Embryonic facial prominence (tissue), 1 donor: ENCODE results near the gene GNG12.

Source experiments
- DNase-seq: peaks from one replicate; pipeline ENCODE4 v3.0.0-alpha.2; 2016; ENCODE audit errors: extremely low spot score

Gene GNG12

GRCh38 chr1:67840449-67840848, 7.2 kb upstream of the GNG12 start:
- DNase-seq: no peak

DNA sequence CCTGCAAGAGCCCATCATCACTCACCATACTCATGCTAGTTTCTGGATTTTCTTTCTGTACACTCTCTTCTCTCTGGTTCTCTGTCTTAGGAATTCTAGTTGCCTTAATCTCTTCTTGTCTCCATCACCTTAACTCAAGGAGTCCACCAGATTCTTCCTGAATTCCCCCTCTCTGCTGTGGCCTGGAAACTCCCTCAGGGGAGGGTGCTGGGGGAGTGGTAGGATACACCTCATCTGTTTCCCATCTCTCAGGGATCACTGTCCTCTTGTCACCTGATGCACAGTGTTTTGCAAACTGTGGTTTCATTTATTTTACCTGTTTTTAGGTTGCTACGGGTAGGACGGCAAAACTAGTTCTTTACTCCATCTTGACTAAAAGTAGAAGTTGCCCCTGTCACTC, 6.6 kb upstream of the GNG12 start:
- DNase-seq: no peak

DNA sequence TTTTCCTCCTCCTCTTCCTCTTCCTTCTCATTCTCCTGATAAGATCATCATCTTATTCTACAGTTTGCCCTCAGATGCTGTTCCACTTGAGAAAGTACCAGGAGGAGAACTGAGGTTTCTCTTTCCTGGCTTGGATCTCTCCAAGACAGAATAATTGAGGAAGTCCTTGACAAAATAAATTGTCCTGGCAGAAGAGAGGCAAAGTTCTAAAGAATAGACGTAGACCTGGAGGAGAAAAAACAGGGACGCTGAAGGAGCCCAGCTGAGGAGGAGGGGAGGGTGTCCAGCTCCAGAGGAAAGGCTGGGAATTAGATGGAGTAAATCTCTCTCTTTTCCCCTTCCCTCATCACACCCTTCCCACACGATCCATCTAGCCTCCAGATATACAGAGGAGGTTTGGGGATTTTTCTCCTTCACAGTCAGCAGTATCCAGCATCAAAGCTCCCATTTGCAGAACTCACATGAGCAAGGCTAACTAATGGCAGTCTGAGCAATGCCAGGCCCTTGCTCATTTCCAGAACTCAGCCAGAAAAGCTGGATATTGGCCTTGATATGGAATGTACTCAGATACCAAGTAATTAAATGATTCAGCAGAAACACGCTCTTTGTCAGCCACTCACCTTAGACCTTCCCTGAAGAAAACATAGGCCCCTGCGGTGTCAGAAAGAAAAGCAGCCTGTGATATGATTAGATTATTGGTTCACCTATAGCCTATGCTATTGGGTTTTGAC, 5.1 kb upstream of the GNG12 start:
- no peak for DNase-seq

DNA sequence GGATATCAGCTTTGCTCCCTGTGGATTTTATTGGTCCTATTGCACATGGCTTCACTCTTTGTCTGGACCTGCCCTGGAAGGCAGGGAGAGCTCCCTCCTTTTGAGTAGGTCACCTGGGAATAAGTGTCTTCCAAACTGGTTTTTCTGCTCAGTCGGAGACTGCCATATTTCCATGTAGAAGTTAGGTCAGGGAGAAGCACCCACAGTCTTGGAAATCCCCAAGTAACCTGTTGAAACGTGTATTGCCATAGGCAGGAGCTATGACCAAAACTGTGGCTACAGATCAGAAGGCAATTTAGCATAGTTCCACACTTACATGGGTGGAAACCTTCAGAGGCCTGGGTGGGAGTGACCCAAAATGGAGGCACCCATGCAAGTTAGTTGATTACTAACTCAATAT, 3.5 kb upstream of the GNG12 start:
- no peak for DNase-seq

DNA sequence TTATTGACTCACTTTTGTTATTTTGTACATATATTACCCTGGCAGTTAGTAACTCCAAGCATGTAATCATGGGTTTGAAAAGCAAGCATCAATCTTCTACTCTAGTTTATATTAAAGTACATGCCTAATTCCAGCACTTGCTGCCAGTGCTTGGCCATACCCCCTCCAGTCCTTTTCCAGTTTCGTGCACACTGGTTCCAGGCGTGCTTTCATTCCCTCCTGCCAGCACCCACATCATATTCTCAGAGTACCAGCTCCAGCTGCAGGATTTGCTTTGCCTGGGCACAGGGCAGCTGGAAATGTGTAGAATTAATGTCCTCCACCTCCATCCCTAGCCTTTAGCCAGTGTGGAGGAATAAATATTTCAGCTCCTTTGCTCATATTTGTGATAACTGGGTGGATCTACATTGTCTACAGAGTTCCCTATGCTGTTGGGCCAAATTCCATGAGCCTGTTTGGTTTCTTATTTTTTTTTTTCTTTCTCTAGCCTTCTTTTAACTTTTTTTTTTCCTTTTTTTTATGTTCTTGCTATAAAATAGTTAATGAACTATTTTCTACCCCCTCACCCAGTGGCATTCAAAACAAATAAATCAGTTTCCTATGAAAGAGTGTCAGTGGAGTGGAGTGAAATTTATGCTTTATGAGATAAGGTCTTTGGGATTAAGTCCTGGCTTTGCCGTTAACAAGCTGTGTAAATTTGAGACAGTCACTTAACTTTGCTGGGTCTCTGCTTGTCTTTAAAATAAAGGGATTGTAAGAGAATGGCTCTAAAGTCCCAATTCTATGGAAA, 2.6 kb upstream of the GNG12 start:
- no peak for DNase-seq

DNA sequence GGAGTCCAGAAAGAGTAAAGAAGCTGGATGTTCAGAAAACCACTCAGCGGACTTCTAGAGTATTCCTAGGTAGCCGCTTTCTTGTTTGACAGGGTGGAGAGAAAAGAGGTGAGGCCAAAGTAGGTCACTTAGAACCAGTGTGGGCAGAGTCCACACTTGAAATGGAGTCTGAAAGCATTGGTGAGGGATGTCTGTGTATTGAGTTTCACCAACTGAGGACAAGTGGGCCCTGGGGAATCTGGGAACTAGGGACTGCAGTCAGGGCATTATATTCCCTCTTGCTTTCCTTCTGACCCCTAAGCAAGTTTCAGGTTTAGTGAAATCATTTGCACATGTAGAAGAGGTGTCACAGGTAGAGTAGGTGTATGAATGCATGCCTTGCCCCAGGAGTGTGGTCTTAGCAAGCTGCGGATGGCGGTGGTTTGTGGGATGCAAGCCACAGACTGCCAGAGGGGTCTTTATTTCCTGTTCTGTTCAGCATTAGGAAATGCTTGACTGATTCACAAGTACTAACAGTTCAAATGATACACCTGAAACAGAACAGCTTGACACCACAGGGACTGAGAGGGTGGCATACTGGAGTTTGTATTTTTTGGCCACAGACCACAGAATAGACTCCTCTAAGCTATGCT, 1.1 kb upstream of the GNG12 start:
- DNase-seq: no peak

- no peak for DNase-seq
Measured at GRCh38 chr1:67833602-67833940, 304 bp upstream of the GNG12 start.

DNA sequence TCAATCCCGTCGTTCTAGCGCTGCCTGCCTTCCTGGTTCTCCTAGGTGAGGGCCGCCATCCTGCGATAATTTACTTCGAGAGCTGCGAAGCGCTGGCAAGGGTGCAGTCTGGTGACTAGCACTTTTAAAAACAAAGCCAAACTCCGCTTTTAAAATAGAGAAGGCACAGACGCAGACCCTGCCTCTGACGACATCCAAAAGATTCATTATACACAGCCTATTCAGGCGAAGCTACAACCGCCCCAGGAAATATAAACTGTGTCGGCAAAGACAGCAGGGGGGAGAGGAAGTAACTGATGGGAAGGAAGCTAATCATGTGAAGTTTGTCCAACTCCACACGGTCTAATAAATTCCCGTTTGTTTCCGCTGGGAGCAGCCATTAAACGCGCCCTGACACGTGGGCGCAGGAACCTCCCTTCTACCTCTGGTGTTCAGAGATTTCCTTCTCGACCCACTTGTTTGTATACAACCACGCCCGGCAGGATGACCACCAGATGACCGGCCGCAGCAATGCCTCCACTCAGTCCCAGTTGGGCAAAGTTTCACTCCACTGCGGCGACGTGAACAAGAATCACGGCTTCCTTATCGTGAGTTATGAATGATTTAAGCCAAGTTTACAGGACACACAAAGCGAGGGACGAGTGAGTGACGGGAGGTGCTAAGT, 1.3 kb downstream of the GNG12 start:
- no peak for DNase-seq

- DNase-seq: no peak
Measured at GRCh38 chr1:67830928-67831830, 2.1 kb downstream of the GNG12 start.

- DNase-seq: no peak
Measured at GRCh38 chr1:67830226-67830625, 3.0 kb downstream of the GNG12 start.

DNA sequence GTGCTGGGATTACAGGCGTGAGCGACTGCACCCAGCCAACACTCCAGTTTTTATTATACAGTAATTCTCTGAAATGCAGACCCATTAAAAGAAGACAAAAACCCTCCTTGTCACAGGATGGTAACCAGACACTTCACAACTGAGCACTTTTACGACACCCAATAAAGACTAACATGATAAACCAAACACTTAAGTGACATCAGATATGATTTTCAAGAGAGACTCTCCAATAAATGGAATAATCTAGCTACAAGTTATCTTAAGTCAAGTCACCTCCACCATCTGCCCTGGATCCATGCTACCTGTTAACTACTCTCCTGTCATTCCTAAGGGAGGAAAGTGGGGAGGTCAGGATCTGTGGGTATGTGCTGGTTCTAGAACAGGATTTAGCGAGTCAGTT, 5.6 kb downstream of the GNG12 start:
- no peak for DNase-seq

DNA sequence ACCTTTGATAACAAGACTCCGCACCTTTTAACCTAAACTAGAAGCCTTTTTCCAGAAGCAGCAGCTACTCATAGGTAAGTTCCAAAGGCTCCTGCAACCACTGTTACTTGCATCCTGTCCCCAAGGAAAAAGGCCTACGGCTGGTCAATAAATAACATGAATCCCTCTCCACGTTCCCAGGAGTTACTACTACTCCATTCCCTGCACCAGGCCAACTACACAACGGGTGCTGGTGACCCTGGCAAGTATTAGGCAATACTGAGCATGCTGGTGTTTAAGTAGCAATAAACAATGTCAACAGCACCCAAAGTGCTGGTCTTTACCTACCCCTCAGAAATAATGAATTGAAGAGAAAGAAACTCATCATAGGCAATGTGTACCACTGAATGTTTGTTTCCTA, 7.7 kb downstream of the GNG12 start:
- no peak for DNase-seq

- DNase-seq: no peak
Measured at GRCh38 chr1:67824766-67825165, 8.5 kb downstream of the GNG12 start.

- no peak for DNase-seq
Measured at GRCh38 chr1:67823615-67824014, 9.7 kb downstream of the GNG12 start.

- DNase-seq: no peak
Measured at GRCh38 chr1:67821263-67821662, 12.0 kb downstream of the GNG12 start.

- DNase-seq: no peak
Measured at GRCh38 chr1:67818725-67819301, 14.5 kb downstream of the GNG12 start.

DNA sequence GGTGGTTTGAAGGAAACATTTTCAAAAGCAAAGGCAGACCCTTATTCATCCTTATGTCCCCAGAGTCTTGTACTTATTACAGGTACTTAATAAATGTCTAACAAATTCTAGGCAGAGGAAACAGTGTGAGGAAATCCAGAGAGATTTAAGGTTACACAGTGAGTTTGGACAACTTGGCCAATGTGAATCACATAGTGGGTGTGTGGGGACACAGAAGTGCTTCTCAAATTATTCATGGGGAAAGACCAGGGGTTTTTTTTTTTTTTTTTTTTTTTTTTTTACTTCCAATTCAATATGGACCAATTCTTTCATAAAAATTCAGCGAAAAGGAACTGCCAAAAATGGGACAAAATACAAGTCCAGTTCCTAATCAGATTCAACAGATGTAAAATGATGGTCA, 15.1 kb downstream of the GNG12 start:
- DNase-seq: no peak

- no peak for DNase-seq
Measured at GRCh38 chr1:67817319-67817718, 15.9 kb downstream of the GNG12 start.

DNA sequence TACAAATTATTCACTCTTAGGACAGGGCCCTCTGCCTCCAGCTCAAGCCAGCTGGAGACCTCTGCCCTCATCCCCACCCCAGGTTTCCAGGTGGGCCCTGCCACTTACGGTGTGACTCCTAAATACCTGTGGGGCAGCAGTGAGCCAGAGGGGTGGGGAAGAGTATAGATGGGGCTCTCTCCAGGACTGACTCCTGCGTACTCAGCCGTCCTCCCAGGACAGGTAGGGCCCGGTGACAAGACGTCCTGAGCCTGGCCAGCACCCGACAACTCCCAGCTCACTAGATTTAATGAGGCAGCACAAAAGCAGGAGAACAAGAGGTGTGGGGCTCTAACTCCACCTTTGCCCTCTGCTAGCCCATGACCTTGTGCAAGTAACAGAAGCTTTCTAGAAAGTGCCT, 16.8 kb downstream of the GNG12 start:
- no peak for DNase-seq

GRCh38 chr1:67816095-67816475, 17.2 kb downstream of the GNG12 start:
- DNase-seq: no peak
